Hindlimb muscle (tissue), 1 donor: ENCODE results near the gene SAXO1. TPM values are rescaled to one million over a fixed set of nuclear protein-coding genes. Genes with fewer than 3 reads are reported as not detected.
"Not testable (repeated sequence)": the region's sequence is repeated elsewhere in the genome, so short reads cannot be mapped to it uniquely, and the experiment has no call there.

Source experiments
- DNase-seq: peaks from one replicate; pipeline ENCODE4 v3.0.0-alpha.2; 2013
- polyA plus RNA-seq: library from polyadenylated mRNA; unstranded; fragments of 120-200 nt; gene quantifications from one replicate; pipeline ENCODE4 v1.2.1, GENCODE V29; 2013; ENCODE audit not compliant: insufficient read length

SAXO1 gene
- polyA plus RNA-seq, 1 donor = 0.06 TPM

DNA sequence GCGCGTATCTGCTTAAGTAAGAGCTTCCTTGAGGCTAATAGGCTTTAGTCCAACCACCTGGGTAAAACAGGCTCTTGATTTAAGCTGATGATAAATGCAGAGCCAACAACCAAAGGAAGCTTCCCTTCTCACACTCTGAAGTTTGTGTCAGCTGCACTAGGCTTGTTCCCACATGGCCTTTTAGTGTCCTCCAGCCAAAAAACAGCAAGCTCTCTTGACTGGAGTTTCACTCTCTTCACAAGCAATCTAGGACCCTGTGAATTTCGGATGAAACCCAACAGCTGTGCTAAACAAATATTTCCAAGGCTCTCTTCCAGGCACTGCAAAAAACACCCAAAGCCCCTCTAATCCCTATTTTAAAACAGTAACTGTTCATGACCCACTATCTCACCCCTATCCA lies 63.9 kb downstream of the SAXO1 start:
- DNase-seq = peak; percentile 85

DNA sequence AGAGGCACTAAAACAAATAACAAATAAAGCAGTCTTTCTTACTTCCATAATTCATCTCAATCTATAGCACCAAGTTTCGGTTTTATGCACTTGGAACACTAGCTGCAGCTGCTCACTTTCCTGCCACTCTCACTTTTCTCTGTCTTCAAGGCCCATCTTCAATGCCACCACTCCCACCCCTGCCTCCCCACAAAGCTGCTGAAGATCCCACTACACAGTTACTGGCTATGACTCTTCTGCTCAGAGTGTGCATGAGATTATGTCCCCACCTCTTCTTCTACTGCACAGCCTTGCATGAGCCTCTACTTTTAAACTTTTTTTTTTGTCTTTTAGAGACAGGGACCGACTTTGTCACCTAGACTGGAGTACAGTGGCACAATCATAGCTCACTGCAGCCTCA lies 77.4 kb downstream of the SAXO1 start:
- DNase-seq = no peak

DNA sequence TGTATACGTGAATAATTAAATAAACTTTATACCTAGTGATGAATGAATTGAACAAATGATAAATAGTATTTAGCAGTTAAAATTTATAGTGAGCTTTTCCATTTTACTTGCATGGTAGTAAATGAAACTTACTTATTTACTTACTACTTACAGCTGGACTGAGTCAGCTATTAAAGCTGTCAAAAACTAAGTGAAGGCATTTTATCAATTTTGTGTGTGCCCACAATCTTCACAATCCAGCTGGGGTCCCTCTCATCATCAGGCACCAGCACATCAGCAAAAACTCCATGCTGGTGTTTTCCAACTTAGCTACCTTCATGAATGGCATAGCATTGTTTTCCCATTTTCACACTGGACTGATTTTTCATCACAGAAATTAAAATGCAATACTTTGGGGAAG lies 81.1 kb downstream of the SAXO1 start:
- DNase-seq = no peak

DNA sequence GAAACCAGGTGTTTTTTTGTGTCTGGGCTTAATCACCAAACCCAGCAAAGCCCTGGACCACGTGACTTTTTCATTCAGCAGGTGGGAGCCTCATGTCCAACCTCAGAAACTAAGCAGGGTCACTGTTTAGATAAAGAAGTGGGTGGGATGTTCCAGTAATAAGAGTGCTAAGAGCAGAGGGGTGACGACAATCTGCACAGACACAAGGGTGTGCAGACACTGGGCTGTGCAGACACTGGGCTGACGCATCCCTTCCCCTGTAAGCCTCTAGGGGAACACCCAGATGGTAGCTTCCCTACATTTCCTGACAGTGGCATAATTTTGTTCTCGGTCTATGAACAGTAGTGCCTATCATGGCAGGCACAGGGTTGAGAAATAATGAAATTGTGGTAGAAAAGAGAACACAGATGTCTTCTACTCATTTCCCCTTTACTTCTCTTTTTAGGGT lies 85.1 kb downstream of the SAXO1 start:
- DNase-seq = no peak

DNA sequence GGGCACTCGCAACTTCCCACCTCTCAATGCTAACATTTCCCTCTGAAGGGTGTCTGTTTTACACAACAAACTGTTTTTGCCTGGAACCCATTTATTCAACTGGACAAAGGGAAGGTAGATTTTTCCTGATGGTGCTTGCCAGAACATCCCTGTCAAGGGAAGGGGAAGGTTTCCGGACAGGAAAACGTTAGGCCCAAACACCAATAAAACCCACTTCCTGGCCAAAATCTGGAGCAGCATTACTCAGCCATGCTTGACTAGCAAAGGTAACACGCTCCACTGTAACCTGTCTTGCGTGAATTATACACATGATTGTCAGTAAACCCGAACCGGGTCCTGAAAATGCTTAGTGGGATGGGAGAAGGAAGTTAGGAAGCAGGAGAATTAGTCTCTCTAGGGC lies 90.2 kb downstream of the SAXO1 start:
- no peak for DNase-seq

DNA sequence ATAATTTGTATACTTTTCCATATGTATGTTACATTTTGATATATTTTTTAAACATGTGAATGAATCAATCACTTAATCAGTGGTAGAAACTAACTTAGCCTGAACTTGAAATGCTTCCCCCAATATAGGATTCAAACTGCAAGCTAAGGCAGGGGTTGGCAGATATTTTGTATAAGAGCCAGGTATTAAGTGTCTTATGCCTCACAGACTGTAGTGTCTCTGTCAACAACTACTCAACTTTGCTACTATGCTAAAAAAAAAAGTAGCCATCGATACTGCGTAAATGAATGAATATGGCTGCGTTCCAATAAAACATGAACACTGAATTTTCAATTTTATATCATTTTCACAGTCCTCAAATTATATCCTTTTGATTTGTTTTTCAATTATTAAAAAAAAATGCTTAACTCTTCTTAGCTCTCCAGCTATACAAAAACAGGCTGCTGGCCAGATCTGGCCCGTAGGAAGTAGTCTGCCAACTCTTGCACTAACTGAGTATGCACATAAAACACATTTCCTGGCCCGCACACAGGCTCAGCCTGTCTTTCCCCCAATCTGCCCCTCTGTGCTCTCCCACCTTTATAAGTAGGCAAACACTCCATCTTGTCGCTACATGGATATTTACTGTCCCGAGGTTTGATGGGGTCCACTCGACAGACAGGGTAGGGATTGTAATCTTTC lies 91.8 kb downstream of the SAXO1 start:
- DNase-seq = no peak

DNA sequence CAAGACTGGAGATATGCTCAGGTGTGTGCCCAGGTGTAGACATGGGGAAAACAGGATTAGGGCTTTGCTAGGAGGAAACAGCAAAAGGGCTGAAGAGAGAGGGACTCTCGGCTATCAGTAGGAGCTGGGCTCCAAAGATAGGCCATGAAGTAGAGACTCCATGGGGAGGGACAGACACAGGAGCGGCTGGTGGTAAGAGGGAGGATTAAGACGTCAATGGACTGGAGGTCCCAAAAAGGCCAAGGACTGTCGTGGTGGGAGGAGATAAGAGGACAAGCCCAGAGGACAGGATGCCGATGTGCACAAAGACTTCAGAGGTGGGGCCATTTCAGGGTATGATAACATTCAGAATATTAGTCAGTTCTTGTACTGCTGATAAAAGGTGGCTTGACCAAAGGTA lies 93.1 kb downstream of the SAXO1 start:
- DNase-seq = no peak

DNA sequence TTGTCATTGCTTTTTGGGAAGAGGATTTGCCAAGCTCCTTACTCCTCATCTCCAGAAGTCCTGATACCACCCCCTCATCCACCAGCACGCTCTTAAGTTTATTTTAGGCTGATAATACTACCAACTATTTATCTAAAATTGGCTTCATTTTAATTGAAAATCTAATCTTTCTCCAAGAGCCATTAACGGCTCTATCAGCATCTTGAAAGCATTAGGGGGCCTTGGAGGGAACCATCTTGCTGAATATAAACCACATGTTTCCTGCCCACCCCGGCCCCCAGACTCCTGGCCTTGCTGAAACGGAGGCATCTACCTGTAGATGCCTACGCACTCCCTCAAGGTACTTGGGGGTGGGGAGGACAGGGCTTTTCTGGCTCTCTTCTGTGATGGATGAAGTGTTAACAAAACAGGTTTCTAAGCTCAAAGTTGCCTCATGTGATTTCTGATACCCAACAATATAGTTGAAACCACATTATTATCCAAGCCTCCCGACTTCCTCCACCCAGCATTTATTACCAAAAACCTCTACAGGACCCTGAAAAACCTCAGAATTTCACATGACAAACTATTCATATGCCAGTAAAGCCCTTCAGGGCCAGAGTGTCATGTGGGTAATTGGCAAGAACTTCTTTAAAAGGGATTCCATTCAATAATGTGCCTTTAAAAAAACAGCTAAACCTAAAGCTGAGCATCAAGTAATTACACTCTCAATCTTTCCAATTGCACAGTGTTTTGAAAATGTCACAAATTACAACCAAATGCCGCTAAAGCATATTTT lies 96.7 kb downstream of the SAXO1 start:
- no peak for DNase-seq

DNA sequence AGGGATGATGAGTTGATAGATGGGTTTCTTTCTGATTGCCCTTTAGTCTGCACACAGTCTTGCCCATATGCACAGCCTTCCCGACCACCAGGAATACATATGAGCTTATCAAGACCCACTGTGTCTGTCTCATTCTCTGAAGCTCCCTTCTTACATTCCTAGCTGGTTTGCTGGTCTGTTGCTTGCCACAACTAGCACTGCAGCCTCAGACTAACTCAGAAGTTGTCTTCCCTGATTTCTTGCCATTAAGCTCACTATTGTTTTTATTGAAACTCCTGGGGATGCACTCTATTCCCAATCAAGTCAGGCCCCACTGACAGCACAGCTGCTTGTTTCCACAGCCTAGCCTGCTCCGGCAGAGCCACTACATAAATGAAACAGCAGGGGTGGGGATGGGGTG lies 97.5 kb downstream of the SAXO1 start:
- DNase-seq = no peak

DNA sequence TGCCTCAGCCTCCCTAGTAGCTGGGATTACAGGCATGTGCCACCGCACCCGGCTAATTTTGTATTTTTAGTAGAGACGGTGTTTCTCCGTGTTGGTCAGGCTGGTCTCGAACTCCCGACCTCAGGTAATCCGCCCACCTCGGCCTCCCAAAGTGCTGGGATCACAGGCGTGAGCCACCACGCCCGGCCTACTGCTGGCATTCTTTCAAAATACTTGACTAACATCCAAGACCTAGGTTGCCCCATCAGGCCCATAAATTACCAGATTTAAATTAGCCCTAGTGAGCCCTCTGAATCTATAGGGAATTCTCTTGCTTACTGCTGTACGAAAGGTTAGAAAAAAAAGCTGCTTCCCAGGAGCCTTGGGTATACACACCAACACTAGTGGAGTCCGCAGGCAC lies 102.4 kb downstream of the SAXO1 start:
- DNase-seq = not testable (repeated sequence)

DNA sequence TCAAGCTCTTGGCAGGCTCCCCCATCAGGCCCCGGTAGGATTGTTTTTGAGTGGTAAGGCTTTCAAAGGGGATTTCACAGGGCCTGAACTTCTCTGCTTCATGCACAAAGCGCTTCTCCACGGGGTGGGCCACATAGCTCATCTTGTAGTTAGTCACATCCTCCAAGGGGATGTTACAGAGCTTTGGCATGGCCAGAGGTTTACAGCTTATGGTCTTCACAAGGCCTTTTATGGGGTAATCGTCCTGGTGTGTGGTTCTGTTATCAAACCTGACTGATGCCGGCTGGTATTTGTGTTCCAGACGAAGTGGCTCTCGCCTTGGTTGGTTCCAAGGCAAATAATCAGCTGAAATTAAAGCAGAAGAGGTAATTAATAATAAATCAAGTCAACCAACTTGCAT lies 104.3 kb downstream of the SAXO1 start:
- DNase-seq = no peak

DNA sequence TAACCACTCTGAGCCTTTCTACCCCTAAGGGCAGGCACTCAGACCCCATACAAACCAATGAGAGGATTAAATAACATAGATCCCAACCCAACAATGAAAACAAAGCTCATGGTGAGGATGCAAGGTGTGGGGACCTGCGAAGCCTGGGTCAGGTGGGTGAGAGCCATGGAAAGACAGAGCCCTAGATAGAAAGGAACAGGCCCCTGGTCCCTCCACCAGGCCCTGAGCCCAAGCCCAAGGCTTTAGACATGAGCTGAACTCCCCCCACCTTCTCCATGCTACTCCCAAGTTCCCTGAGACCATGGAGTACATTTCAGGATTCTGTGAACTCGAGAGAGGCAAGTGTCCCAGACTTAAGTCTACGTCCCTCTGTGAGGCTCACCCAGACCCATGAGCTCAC lies 106.5 kb downstream of the SAXO1 start:
- DNase-seq = no peak

DNA sequence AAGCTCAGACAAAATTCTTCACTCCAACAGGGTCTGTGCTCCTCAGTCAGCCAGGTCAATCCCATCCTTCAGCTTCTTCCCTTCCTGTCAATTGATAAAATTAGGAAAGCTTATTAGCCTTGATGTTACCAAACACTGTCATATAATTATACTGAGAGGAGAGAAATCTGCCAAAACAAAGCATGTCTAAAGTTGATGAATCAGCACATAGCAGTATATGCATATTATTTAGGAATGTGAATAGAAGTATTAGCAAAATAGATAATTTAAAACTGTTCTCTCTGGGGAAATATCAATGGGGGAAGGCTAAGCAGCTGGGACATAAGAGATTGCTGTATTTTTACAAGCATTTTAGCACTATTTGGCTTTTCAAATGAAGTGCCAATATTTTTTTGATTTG lies 107.1 kb downstream of the SAXO1 start:
- no peak for DNase-seq

DNA sequence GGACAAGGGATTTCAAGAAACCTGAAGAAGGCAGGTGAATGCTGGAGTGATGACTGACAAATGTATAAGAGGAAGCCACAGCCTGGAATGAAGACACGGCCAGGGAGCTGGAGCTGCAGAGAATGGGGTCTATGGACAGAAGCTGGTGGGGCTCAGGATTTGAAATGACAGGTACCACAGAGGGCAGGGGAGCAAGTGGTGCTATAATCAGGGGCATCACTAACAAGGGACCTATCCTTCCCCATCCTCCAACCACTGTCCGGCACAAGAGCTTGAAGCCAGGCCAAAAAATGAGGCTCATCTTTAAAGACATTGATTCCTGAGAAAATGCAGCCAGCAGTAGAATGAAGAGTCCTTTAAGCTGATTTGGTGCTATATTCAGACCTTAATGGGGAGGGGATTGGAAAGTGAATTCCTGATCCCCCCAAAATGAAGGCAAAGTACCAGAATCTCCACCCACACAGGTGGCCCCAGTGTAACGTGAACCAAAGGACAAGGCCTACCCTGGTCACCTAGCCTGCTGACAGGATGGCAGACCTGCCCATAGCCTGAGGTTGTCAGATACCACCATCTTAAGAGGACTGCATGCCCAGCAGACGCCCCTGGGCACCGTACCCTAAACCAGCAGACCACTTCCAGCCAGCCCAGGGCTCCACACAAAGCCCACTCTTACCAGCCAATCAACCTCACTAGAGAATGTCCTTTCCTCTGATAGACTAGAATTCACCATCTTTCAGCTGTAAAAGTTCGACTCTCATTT lies 109.2 kb downstream of the SAXO1 start:
- DNase-seq = no peak

DNA sequence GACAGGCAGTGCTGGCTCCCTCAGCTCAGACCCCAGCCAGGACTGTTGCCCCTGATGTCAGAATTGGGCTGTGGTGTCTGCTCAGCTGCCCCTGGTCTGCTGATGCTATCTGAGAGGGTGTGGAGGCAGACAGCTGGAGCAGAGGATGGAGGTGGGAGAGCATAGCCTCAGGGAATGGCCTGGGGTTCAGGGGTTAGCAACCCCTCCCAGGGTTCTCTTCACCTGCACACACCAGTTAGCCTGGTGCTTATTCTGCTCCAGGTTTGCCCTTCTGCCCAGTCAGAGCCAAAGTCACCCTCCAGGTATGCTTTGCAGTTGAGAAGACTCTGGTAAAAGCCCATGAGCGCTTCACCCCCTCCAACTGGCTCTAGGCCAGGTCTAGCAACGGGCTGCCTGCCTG lies 109.8 kb downstream of the SAXO1 start:
- no peak for DNase-seq

DNA sequence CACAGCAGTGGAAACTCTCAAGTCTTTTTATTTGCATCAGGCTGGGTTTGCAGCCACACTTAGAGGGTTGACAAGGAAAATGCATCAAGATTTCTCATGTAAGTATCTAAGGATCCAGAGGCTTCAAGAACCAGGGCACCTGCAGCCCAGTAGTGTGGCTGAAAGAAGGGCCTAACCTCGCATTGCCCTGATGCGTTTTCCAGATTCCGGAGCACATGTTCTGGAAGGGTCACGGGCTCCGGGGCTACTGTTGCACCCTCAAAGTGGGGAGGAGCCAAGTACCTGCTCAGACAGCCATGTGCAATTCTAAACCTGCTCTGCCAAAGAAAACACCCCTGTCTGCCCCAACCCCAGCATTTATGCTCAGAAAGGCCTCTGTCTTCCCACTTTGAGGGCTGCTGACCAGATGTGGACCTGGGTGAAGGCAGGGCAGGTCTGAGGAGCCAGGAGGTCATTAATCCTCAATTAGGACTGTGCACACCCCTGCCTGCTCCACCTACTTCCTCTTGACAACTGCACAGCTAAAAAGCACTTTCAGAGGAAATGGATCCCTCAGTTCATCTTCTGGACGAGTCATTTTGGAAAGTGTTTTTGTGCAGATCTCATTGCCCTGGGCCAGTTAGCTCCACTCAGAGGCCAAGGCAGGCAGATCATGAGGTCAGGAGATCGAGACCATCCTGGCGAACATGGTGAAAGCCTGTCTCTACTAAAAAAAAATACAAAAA lies 110.7 kb downstream of the SAXO1 start:
- no peak for DNase-seq

DNA sequence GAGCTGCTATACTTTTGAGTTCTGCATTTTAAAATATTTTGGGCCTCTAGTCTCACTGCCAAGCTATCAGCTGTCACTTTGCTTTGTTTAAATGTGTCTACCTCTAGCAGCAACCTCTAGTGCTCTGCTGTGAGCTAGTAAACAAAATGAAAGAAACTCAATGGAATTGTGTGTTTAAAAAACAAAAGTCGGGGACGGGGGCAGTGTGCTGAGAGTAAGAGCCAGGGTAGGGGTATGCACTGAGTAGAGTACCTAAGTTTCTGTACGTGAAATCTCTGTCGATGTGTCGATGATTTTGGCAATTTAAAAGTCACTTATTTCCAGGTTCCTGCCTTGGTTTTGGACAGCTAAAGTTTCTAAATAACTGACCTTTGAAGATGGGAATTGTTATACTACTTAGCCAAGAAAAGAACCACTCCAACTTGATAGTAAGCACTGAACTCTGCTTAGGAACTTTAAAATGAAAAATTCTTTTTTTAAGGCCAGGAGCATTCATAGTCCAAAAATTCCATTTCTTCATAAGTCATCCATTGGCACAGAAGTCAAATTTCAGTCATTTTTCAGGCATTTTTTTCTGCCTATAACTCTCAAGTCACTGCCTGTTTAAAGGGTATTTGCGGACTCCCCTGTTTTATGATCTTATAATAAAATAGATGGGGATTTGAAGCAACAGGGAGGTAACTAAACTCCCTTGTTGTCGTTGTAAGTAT lies 111.5 kb downstream of the SAXO1 start:
- peak; percentile 50 for DNase-seq

DNA sequence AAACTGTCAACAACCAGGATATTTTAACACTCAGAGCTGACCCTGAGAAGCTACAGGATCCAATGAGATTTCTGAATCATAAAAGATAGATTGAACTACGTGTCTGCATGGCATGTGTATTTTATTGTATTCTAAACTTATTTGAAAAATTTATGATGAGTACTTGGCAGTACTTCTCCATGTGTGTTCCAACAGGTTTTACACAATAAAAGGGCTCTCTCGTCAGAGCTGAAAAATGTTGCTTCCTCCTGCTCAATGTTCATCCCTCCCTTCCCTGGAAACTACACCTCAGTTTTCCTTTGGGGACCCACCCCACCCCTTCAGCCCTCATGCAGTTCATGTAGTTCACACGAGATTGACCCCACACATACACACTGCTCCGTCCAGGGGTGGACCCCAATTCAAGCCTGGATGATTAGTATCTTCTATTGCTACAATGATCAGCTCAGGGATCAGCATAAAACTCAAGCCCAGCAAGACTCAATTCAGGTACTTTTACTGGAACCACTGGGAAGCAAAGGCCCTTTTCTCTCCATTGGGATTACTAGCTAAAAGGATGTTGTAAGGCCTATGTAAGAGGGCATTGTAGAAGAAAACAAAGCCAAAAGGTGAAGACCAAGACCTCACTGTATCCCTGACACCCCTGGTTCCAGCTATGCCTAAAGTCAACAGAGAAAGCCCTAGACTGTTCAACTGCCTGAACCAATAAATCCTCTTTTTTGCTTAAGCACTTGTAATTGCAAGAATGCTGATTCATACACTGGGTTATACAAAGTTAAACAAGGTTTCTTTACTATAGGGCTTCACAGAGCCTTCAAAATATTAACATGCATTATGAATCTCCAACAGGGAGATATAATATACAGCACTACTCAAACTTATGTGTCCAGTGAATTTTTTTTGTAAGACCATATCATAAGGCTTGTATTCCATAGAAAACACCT lies 112.6 kb downstream of the SAXO1 start:
- DNase-seq = no peak

DNA sequence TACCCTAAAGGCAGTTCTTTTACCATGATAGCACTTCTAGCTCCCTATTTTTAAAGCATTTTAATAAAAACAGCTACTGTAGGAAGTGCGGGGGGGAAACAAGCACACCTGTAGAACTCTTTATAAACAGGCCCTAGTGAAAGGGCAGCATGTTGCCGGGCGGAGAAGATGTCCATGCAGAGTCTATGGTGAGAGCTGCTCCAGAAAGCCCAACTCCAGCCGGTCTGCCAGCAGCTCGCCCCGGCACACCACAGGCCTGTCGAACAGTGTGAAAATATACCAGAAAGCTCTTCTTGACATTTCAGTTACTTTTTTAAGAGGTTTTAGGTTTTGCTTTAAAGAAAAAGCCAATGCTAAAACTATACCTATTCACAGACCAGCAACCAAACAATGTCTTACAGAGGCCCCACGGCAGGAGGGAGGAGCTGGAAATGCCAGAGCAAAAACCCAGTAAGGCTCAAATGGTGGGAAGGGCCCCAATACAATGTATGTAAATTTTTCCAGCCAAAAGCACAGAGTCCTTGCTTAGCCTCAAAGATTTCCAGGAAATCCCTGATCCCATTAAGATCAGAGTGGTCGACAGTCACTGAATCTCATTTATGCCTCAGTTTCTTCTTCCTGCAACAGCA lies 121.2 kb downstream of the SAXO1 start:
- no peak for DNase-seq

DNA sequence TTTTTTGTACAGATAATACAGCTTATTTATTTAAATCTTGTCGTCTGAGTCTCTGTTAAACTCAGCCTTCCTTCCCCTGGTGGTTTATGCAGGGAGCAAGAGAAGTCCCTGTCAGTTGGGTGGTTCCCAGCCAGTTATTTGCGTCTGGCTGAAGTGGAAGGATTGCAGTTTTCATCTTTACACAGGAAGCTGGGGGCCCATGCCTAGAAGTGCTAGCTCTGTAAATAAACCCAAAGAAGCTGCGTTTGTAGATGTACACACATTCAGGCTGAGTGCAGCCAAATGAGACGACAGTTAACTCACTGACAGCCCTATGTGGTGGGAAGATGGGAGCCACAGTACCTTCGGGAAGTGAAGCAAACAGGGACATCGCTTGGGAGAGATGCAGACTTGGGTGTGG lies 122.1 kb downstream of the SAXO1 start:
- DNase-seq = no peak

DNA sequence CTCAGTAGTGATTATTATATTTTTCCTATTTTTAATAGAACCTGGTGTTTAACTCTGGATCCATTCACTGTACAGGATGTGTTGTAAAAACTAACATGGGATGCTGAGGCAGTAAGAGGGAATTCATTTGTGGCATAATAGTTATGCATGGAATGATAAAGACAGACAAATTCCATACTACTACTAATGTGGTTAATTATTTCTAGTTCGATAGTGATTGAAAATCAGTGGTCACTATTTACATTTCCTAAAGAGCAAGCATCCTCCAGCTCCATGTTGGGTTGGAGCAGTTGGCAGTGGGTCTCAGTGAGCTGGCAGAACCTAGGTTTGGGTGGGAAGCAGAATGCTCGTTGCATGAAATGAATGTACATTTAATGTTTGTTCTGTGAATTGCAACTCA lies 122.6 kb downstream of the SAXO1 start:
- no peak for DNase-seq
